BLaER1 treated with 17β-estradiol and CSF1 and Interleukin-3, amounts not matched to agents 10 nM and 100 nM (cell line): ENCODE data around the gene POP4.
A peak's percentile ranks its signal among the peaks of the same experiment; 100 is the strongest.

Experiments used
- H3K27ac ChIP-seq, 11 experiments: shearing (Covaris generic); formaldehyde crosslinking; 2 replicates each; pipeline ENCODE4 v1.8.1; 2022
- H3K27me3 ChIP-seq, 11 experiments: shearing (Covaris generic); formaldehyde crosslinking; 2 replicates each; pipeline ENCODE4 v1.8.1; 2022
- H3K36me3 ChIP-seq, 11 experiments: shearing (Covaris generic); formaldehyde crosslinking; 2 replicates each; pipeline ENCODE4 v1.8.1; 2022
- H3K4me1 ChIP-seq, 10 experiments: shearing (Covaris generic); formaldehyde crosslinking; 2 replicates each; pipeline ENCODE4 v1.8.1; 2022
- H3K4me2 ChIP-seq, 11 experiments: shearing (Covaris generic); formaldehyde crosslinking; 2 replicates each; pipeline ENCODE4 v1.8.1; 2022
- H3K4me3 ChIP-seq, 10 experiments: shearing (Covaris generic); formaldehyde crosslinking; 2 replicates each; pipeline ENCODE4 v1.8.1; 2022
- H3K9ac ChIP-seq, 11 experiments: shearing (Covaris generic); formaldehyde crosslinking; 2 replicates each; pipeline ENCODE4 v1.8.1; 2022
- H3K9me3 ChIP-seq, 11 experiments: shearing (Covaris generic); formaldehyde crosslinking; replicated peaks in 1 of 11; 2 replicates each; pipeline ENCODE4 v1.8.1; 2022
- H4K20me1 ChIP-seq, 11 experiments: shearing (Covaris generic); formaldehyde crosslinking; 2 replicates each; pipeline ENCODE4 v1.8.1; 2022
- Cebpa-rat ChIP-seq, 11 experiments: shearing (Covaris generic); IDR thresholded peaks; 2 replicates each; pipeline ENCODE4 v1.8.1; 2022

POP4 gene

GRCh38 chr19:29640231-29640630, 34.1 kb downstream of the POP4 start:
- no peaks in the 10 kb centered on the region for H3K36me3 ChIP-seq
- TF ChIP-seq Cebpa-rat (IDR thresholded peaks at IDR 0.05) = no peak
- no peaks in the 10 kb centered on the region for H3K27me3 ChIP-seq
- no peak overlapping the region for H3K4me3 ChIP-seq
- H3K9ac ChIP-seq = no peak overlapping the region
- H3K27ac ChIP-seq = no peak overlapping the region
- no peaks in the 10 kb centered on the region for H4K20me1 ChIP-seq
- peaks cover 17 to 30% (median 24%) of the 10 kb centered on the region in 10 experiments for H3K4me1 ChIP-seq
- H3K9me3 ChIP-seq = no peaks in the 10 kb centered on the region
- no peak overlapping the region for H3K4me2 ChIP-seq

GRCh38 chr19:29641597-29641996, 35.5 kb downstream of the POP4 start:
- Histone ChIP-seq H3K4me2 (peak overlapping the region in 4 of 11 experiments; percentile 6 to 36 (median 25); a peak in 3 of 22 replicates), H3K36me3 (no peaks in the 10 kb centered on the region), H3K4me3 (no peak overlapping the region), H4K20me1 (no peaks in the 10 kb centered on the region), H3K9ac (no peak overlapping the region), H3K27me3 (no peaks in the 10 kb centered on the region), H3K4me1 (peaks cover 23 to 36% (median 29%) of the 10 kb centered on the region in 10 experiments), H3K9me3 (no peaks in the 10 kb centered on the region), H3K27ac (no peak overlapping the region)
- no peak for TF ChIP-seq Cebpa-rat (IDR thresholded peaks at IDR 0.05)

GRCh38 chr19:29643361-29643935, 37.4 kb downstream of the POP4 start:
- Histone ChIP-seq H3K4me3 (no peak overlapping the region), H3K36me3 (no peaks in the 10 kb centered on the region), H3K27ac (no peak overlapping the region), H4K20me1 (no peaks in the 10 kb centered on the region), H3K4me2 (no peak overlapping the region), H3K9me3 (no peaks in the 10 kb centered on the region), H3K4me1 (peaks cover 20 to 54% (median 26%) of the 10 kb centered on the region in 10 experiments), H3K27me3 (no peaks in the 10 kb centered on the region), H3K9ac (no peak overlapping the region)
- TF ChIP-seq Cebpa-rat (IDR thresholded peaks at IDR 0.05) = no peak

- Histone ChIP-seq H3K27me3 (no peaks in the 10 kb centered on the region), H3K9ac (no peak overlapping the region), H3K4me2 (peak overlapping the region in 3 of 11 experiments; percentile 36 to 87 (median 47); a peak in 6 of 22 replicates), H3K36me3 (no peaks in the 10 kb centered on the region), H3K4me3 (no peak overlapping the region), H3K4me1 (peaks cover 20 to 61% (median 32%) of the 10 kb centered on the region in 10 experiments), H3K9me3 (no peaks in the 10 kb centered on the region), H4K20me1 (no peaks in the 10 kb centered on the region), H3K27ac (no peak overlapping the region)
- no peak for TF ChIP-seq Cebpa-rat (IDR thresholded peaks at IDR 0.05)
Measured at GRCh38 chr19:29644210-29644609, 38.1 kb downstream of the POP4 start.

GRCh38 chr19:29645491-29645867, 39.4 kb downstream of the POP4 start:
- peak overlapping the region in 2 of 11 experiments; percentile 18 to 24; a peak in 1 of 22 replicates for H3K9ac ChIP-seq
- TF ChIP-seq Cebpa-rat (IDR thresholded peaks at IDR 0.05) = no peak
- H3K27me3 ChIP-seq = no peaks in the 10 kb centered on the region
- H4K20me1 ChIP-seq = no peaks in the 10 kb centered on the region
- H3K36me3 ChIP-seq = no peaks in the 10 kb centered on the region
- H3K4me3 ChIP-seq = no peak overlapping the region; a peak in 1 of 20 replicates
- no peaks in the 10 kb centered on the region for H3K9me3 ChIP-seq
- H3K4me2 ChIP-seq = peak overlapping the region; percentile 49 to 89 (median 73)
- H3K27ac ChIP-seq = no peak overlapping the region
- H3K4me1 ChIP-seq = peaks cover 20 to 66% (median 32%) of the 10 kb centered on the region in 10 experiments

GRCh38 chr19:29645911-29646310, 39.8 kb downstream of the POP4 start:
- Histone ChIP-seq H3K9ac (peak overlapping the region in 2 of 11 experiments; percentile 18 to 24; a peak in 3 of 22 replicates), H3K27ac (no peak overlapping the region), H3K4me2 (peak overlapping the region; percentile 49 to 89 (median 73)), H4K20me1 (no peaks in the 10 kb centered on the region), H3K27me3 (no peaks in the 10 kb centered on the region), H3K36me3 (no peaks in the 10 kb centered on the region), H3K9me3 (no peaks in the 10 kb centered on the region), H3K4me1 (peaks cover 20 to 66% (median 32%) of the 10 kb centered on the region in 10 experiments), H3K4me3 (peak overlapping the region in 2 of 10 experiments; percentile 14 to 25; a peak in 2 of 20 replicates)
- no peak for TF ChIP-seq Cebpa-rat (IDR thresholded peaks at IDR 0.05)

- no peak overlapping the region for H3K9ac ChIP-seq
- no peak overlapping the region for H3K27ac ChIP-seq
- no peaks in the 10 kb centered on the region for H3K36me3 ChIP-seq
- H3K4me3 ChIP-seq = no peak overlapping the region
- no peak for TF ChIP-seq Cebpa-rat (IDR thresholded peaks at IDR 0.05)
- H4K20me1 ChIP-seq = no peaks in the 10 kb centered on the region
- no peak overlapping the region for H3K4me2 ChIP-seq
- peaks cover 6 to 37% (median 17%) of the 10 kb centered on the region in 10 experiments for H3K4me1 ChIP-seq
- H3K27me3 ChIP-seq = no peaks in the 10 kb centered on the region
- peaks cover 0 to 8% (median 0%) of the 10 kb centered on the region in 11 experiments; a peak in 4 of 22 replicates for H3K9me3 ChIP-seq
Measured at GRCh38 chr19:29650772-29651387, 44.8 kb downstream of the POP4 start.

GRCh38 chr19:29651622-29652394, 45.7 kb downstream of the POP4 start:
- Histone ChIP-seq H3K9me3 (peaks cover 0 to 8% (median 0%) of the 10 kb centered on the region in 11 experiments; a peak in 4 of 22 replicates), H3K27ac (no peak overlapping the region), H3K36me3 (no peaks in the 10 kb centered on the region), H3K4me3 (no peak overlapping the region), H3K4me2 (no peak overlapping the region), H3K9ac (no peak overlapping the region), H3K4me1 (peaks cover 0 to 28% (median 9%) of the 10 kb centered on the region in 10 experiments; a peak in 11 of 20 replicates), H3K27me3 (no peaks in the 10 kb centered on the region), H4K20me1 (no peaks in the 10 kb centered on the region)
- TF ChIP-seq Cebpa-rat (IDR thresholded peaks at IDR 0.05) = no peak

GRCh38 chr19:29653398-29653797, 47.3 kb downstream of the POP4 start:
- Histone ChIP-seq H3K4me3 (no peak overlapping the region), H3K4me1 (peaks cover 0 to 12% (median 7%) of the 10 kb centered on the region in 10 experiments; a peak in 11 of 20 replicates), H3K27me3 (no peaks in the 10 kb centered on the region), H4K20me1 (no peaks in the 10 kb centered on the region), H3K27ac (no peak overlapping the region), H3K9me3 (peaks cover 0 to 8% (median 0%) of the 10 kb centered on the region in 11 experiments; a peak in 4 of 22 replicates), H3K4me2 (no peak overlapping the region), H3K9ac (no peak overlapping the region), H3K36me3 (no peaks in the 10 kb centered on the region)
- no peak for TF ChIP-seq Cebpa-rat (IDR thresholded peaks at IDR 0.05)
